ENCODE measurements around the gene CYTH2. TPM values are rescaled to one million over a fixed set of nuclear protein-coding genes. Genes with fewer than 3 reads are reported as not detected.

CYTH2 gene
- total and polyA plus RNA-seq, 9 of the 15 experiments (the other 6 are each of a cell fraction or from before 2014, with no cell fraction given), result 1.8 to 45.2 (median 23.8) TPM

GRCh38 chr19:48511800-48512503 lies 42.8 kb downstream of the CYTH2 start, which contains the start of gene LMTK3:
Gene LMTK3, minus strand, starts transcription at chr19:48511835. Its CDS starts 259 bp downstream, at chr19:48511576.
- FAIRE-seq, result no peak
- Histone ChIP-seq H4K20me1 (replicated peaks; ENCODE audit: control insufficient read depth, insufficient read depth, low read length) (peaks cover 8% of the 10 kb centered on the region; the same call in 1 of the 2 replicates), H3K27me3 (ENCODE audit: control insufficient read depth in 2 of 2, insufficient read depth in 2 of 2, low read length in 2 of 2) (peaks cover 7 to 30% of the 10 kb centered on the region in 2 experiments; a peak in 3 of 5 replicates), H3K9me3 (replicated peaks; ENCODE audit: control insufficient read depth, insufficient read depth, low read depth, low read length) (no peaks in the 10 kb centered on the region), H3K9ac (ENCODE audit: insufficient read depth in 1 of 2, low read depth in 2 of 2, low read length in 2 of 2) (peak within 1 kb of the TSS in 1 of 2 experiments; percentile 72; a peak in 1 of 4 replicates), H3K9me1 (ENCODE audit: control insufficient read depth, insufficient read depth, low read length) (no peaks in the 10 kb centered on the region), H3K4me1 (replicated peaks in 1 of 2; ENCODE audit: control insufficient read depth in 2 of 2, insufficient read depth in 2 of 2, low read length in 2 of 2) (peaks cover 0 to 43% of the 10 kb centered on the region in 2 experiments; a peak in 3 of 5 replicates), H2AFZ (ENCODE audit: low read depth, low read length) (peak within 1 kb of the TSS; percentile 46), H3K27ac (ENCODE audit: extremely low read depth, low read depth, low read length) (no peak within 1 kb of the TSS; the same call in 2 of the 3 replicates), H3K36me3 (ENCODE audit: control insufficient read depth, insufficient read depth, low read length) (no peaks in the 10 kb centered on the region), H3K79me2 (ENCODE audit: control insufficient read depth, insufficient read depth, low read length) (no peaks in the 10 kb centered on the region), H3K4me2 (ENCODE audit: insufficient read depth, low read length) (peak within 1 kb of the TSS; percentile 33), H3K4me3 (no peak within 1 kb of the TSS)
- POLR2A ChIA-PET, result interaction anchor here (0.9 kb wide), 1 partner anchor 12 kb away, joined by 3 read pairs; no protein-coding TSS in a partner anchor
- WGBS (ENCODE audit: insufficient coverage, low coverage, missing lambda C conversion rate), result 7% methylated on average over 19 of the region's 32 CpGs
- in situ Hi-C loops (cut with MboI), result no loop called here
- no TSS peak for BruUV-seq (replicated peaks)
- ATAC-seq, result peak; percentile 66
- CTCF ChIA-PET (ENCODE audit: low intra/inter-chr PET ratio), result no interaction called here
- peak; percentile 75 to 88 (median 82) for DNase-seq (ENCODE audit: extremely low read depth in 1 of 4, low spot score in 3 of 4)
- intact Hi-C loops (cut with micrococcal nuclease), result no loop called here
- TF ChIP-seq CBFB (CRISPR knock-in tag; IDR thresholded peaks at IDR 0.05), result no peak
- peak; percentile 63; the same call in 1 of the 2 replicates for TF ChIP-seq BMI1 (IDR thresholded peaks at IDR 0.05; ENCODE audit: low read length)
- no peak for TF ChIP-seq ATF1 (CRISPR knock-in tag; IDR thresholded peaks at IDR 0.05)
- TF ChIP-seq ATF1 (tag; IDR thresholded peaks at IDR 0.05), result peak; percentile 16; the same call in 1 of the 2 replicates
- peak; percentile 33 to 41; a peak in 2 of 4 replicates for TF ChIP-seq KDM1A (IDR thresholded peaks at IDR 0.05)
- TF ChIP-seq, protein P1, sequence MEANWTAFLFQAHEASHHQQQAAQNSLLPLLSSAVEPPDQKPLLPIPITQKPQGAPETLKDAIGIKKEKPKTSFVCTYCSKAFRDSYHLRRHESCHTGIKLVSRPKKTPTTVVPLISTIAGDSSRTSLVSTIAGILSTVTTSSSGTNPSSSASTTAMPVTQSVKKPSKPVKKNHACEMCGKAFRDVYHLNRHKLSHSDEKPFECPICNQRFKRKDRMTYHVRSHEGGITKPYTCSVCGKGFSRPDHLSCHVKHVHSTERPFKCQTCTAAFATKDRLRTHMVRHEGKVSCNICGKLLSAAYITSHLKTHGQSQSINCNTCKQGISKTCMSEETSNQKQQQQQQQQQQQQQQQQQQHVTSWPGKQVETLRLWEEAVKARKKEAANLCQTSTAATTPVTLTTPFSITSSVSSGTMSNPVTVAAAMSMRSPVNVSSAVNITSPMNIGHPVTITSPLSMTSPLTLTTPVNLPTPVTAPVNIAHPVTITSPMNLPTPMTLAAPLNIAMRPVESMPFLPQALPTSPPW (CRISPR knock-in tag; IDR thresholded peaks at IDR 0.05), result peak; percentile 61
- no peak for TF ChIP-seq THRAP3 (IDR thresholded peaks at IDR 0.05; ENCODE audit: borderline replicate concordance)
- no peak for TF ChIP-seq ZNF695 (CRISPR knock-in tag; IDR thresholded peaks at IDR 0.05)
- no peak for TF ChIP-seq RUNX1 (IDR thresholded peaks at IDR 0.05; ENCODE audit: low read depth)
- TF ChIP-seq ZNF140 (CRISPR knock-in tag; IDR thresholded peaks at IDR 0.05), result no peak
- no peak for TF ChIP-seq ZNF583 (CRISPR knock-in tag; IDR thresholded peaks at IDR 0.05)
- TF ChIP-seq TSHZ1 (CRISPR knock-in tag; IDR thresholded peaks at IDR 0.05), result no peak
- TF ChIP-seq FOXJ3 (CRISPR knock-in tag; IDR thresholded peaks at IDR 0.05), result no peak
- no peak for TF ChIP-seq ZNF707 (CRISPR knock-in tag; conservative IDR thresholded peaks at IDR 0.05)
- no peak for TF ChIP-seq TEAD1 (CRISPR knock-in tag; IDR thresholded peaks at IDR 0.05)
- TF ChIP-seq MXI1 (IDR thresholded peaks at IDR 0.05; ENCODE audit: low read depth, low read length), result peak; percentile 68; the same call in 1 of the 2 replicates
- no peak for TF ChIP-seq KLF10 (CRISPR knock-in tag; IDR thresholded peaks at IDR 0.05)
- no peak for TF ChIP-seq NR2C2 (CRISPR knock-in tag; IDR thresholded peaks at IDR 0.05)
- no peak for TF ChIP-seq NR2C2 (tag; IDR thresholded peaks at IDR 0.05)
- peak; percentile 50; the same call in 1 of the 2 replicates for TF ChIP-seq EGR1 (conservative IDR thresholded peaks at IDR 0.05)

All from K562 (cell line).